ENCODE data around the gene ETV6.

The ETV6 gene

DNA sequence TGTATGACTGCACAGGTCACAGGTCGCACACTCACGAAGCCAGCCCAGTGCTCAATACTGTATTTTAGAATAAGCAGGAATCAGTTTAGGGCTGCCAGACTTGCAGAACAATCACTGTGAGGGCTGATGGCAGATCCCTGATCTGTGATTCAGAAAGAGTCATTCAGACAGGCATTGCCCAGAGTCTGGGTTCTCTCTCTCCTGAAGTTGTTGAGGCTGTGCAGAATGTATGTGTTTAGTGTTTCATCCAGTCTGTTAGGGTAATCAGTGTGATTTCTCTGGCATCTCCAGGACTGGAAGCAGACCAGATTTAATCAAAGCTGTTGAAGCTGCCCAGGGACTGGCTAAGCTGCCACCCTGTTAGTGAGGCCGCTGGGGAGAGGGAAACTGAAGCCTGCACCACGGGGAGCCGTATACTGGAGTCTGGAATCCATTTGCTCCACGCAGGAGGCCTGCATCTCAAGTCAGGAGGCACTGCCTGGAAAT is 69.3 kb downstream of the ETV6 start:
- DNase-seq (ENCODE audit: low spot score), result no peak

GRCh38 chr12:11719678-11720099 is 70.2 kb downstream of the ETV6 start:
- no peak for DNase-seq (ENCODE audit: low spot score)

- no peak for DNase-seq (ENCODE audit: low spot score)
Observed at GRCh38 chr12:11722071-11722470, 72.6 kb downstream of the ETV6 start.

DNA sequence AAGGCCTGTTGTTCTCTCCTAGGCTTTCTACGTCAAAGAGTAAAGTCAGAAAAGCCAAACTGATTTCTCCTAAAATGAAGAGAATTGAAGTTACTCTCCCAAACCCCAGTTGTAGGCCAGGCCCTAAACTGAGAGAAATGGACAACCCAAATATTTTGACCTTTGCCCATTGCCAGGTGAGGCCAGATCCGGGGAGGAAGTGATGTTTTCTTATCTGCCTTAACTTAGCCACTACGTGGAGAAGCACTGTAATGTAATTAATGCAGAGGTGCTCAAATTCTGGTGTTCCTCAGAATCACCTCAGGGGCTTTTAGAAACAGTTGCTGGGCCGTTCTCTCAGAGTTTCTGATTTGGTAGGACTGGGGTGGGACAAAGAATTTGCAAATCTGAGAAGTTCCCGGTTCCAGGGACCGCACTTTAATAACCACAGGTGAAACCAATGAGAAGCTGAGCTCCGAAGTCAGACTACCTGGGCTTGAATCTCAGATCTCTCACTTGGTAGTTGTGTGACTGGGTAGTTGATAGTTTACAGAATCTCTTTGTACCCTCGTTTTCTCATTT is 73.2 kb downstream of the ETV6 start:
- no peak for DNase-seq (ENCODE audit: low spot score)

- no peak for DNase-seq (ENCODE audit: low spot score)
Observed at GRCh38 chr12:11723993-11724392, 74.5 kb downstream of the ETV6 start.

- DNase-seq (ENCODE audit: low spot score), result no peak
Observed at GRCh38 chr12:11724888-11725311, 75.4 kb downstream of the ETV6 start.

GRCh38 chr12:11725686-11726085 is 76.2 kb downstream of the ETV6 start:
- DNase-seq (ENCODE audit: low spot score), result no peak

DNA sequence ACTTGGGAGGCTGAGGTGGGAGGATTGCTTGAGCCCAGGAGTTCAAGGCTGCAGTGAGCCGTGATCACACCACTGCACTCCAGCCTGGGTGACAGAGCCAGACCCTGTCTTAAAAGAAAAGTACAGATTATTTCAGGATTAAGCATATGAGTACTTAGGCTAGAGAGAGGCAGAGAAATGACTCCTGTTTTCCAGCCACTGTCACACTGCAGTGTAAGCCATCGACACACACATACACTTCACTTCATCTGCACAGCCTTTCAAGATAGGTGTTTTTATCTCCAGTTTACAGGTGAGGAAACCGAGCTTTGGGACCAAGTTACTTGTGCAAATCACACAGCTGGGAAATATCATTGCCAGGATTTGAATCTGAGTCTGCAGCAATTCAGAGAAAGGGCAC is 77.2 kb downstream of the ETV6 start:
- DNase-seq (ENCODE audit: low spot score), result no peak

- no peak for DNase-seq (ENCODE audit: low spot score)
Observed at GRCh38 chr12:11727133-11727664, 77.7 kb downstream of the ETV6 start.

GRCh38 chr12:11728154-11728755 is 78.8 kb downstream of the ETV6 start:
- no peak for DNase-seq (ENCODE audit: low spot score)

DNA sequence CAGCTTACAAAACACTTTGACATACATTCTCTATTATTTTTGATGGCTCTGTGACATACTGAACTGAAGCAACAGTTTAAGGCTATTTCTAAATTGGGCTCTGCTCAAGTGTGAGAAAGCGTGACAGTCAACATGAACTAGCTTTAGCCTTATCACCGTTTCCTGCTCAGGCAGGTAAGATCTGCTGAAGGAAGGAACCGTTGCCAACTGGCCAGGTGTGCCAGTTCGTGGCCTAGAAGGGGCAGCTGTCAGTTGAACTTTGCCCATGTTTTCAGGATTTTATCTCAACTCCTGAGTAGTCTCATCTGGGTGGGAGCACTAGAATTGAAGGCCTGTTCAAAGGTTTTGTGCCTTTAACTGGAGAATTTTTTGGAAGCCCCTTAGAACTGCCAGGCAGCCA is 79.5 kb downstream of the ETV6 start:
- DNase-seq (ENCODE audit: low spot score), result no peak

- DNase-seq (ENCODE audit: low spot score), result no peak
Observed at GRCh38 chr12:11729439-11730150, 80.1 kb downstream of the ETV6 start.

DNA sequence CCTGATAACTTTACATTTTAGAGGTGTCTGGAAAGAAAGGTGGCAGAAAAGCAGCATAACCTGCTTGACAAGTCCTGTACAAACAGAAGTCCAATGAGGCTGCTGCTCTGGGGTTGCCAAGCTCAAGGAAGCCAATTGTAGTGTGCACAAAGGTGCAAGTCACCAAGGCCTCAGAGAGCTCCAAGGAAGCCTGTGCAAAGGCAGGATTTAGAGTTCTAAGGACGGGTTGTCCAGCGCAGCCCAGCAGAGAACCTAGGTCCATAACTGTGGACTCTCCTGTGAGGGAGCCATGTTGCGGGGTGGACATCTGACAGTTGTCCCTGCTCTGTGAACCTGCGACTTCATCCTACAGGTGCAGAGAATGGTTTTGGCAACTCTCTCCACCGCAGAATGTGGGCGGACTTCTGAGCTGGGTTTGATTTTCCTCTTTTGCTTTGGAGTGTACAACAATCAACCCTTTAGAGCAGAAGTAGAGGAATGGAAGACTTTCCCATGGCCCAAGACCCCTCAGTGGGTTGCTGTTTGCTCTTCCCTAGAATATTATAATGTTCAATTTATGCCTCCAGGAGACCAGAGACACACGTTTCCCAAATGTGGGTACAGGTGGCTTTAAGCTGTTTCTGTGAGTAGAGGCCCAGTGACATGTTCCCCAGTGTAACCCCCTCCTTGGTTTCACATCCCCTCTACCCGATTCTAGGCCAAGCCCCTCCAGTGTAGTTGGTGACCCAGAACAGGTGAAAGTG is 81.0 kb downstream of the ETV6 start:
- DNase-seq (ENCODE audit: low spot score), result no peak

DNA sequence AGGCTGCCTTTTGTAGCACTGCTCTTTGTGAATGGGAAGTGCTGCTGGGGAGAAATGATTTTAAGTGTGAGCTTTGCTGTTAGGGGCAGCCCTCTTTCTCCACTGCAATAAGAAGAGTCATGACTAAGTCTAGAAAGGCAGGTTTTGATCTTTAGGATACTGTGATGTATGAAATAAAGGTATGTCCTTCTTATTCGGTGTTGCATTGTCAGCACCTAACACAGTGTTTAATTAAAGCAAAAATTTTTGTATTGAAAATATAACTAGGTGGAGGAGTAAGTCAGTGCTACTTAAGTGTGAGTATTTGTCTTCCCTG is 81.5 kb downstream of the ETV6 start:
- no peak for DNase-seq (ENCODE audit: low spot score)

DNA sequence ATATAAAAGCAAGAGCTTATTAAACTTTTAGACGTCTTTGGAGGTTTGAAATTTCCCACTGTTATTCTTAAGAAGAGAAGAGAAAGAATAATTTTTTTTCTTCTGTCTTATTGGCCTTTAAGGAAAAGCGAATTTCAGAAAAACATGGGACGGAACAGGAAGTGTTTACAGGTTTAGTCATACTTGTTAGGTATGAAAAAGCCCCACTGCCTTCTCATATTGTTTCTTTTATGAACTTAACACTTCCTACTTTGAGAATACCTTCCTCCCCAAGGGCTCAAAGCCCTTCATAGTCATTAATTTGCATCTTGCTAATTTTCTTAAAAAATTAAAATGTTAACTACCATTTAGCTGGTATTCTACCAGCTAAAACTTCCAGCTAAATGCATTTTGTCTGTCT is 82.0 kb downstream of the ETV6 start:
- DNase-seq (ENCODE audit: low spot score), result no peak

- no peak for DNase-seq (ENCODE audit: low spot score)
Observed at GRCh38 chr12:11732023-11732422, 82.5 kb downstream of the ETV6 start.

DNA sequence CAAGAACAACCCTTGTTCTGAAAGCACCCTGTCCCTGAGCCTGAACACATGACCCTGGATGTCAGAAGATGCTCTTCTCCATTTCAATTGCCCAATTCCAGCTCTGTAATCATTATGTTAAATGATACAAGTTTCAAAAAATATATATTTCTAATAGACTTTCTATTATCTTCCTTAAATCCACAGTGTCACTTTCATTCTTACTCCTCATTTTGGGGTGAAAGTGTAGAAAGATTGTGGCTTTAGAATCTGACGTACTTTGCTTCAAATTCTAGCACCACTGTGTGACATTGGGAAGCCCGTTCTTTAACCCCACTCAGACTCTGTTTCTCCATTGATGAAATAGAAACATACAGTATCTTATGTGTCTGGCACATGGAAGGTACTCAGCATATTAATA is 83.2 kb downstream of the ETV6 start:
- DNase-seq (ENCODE audit: low spot score), result no peak

DNA sequence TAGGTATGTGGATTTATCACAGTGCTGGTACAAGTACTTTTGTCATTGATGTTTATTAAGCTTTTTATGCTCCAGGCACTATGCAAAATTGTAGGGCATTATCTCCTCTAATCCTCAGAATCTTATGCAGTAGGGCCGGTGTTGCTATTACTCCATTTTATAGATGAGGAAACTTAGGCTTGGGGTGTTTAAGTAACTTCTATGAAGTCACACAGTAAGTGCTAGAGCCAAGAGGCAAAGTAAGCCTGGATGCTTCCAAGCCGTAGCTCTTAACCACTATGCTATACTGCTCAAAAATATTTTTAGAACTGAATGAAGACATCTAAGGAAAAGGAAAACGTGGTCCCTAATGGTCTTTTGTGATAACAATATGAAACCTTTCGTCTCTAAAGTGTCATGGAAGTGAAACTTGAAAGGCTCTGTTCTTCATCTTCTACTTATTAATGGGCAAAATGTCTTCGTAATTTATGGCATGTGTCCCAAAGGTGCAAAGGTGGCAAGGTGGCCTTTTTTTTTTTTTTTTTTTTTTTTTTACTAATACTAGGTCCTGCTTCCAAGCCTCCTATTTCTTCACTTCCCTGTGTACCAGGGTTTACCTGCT is 85.2 kb downstream of the ETV6 start:
- DNase-seq (ENCODE audit: low spot score), result no peak

DNA sequence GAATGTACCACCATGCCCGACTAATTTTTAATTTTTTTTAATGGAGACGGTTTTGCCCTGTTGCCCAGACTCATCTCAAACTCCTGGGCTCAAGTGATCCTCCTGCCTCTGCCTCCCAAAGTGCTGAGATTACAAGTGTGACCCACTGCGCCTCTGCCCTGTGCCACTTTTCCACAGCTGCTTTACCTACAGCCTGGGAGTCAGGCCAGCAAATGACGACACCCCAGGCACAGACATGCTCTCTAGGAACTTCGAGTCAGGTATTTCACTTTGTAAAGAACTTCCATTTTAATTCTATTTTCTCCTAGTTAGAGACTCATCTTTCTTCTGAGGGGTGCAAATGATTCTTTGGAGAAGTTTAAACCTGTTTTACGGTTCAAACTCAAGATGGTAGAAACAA is 89.0 kb downstream of the ETV6 start:
- no peak for DNase-seq (ENCODE audit: low spot score)

- DNase-seq (ENCODE audit: low spot score), result no peak
Observed at GRCh38 chr12:11739980-11740577, 90.6 kb downstream of the ETV6 start.

DNA sequence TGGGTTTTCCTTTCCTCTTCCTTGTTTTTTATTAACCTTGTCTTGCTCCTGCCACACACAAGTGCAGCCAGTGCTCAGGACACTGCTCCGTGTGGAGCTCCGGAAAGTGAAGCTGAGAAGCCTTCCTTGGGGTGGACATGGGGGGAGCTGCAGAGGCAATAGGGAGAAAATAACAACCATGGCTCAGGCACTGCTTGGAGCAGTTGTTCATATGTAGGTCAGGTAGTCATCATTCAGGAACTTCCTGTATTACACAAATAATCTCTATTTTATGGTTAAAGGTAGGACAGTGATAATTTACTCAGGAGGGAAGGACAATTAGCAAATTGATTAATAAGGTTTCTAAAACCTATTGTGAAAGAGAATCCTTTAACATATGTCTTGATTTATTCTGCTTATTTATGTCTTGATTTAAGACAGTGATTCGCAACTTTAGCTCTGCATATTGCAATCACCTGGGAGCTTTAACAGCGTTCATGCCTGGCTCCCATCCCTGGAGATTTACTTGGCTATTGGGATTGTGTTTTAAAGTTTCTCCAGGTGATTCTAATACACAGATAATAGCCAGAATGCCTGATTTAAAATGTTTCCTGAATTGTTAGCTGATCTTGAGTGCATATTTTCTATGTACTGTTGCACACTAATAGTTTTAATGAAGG is 92.1 kb downstream of the ETV6 start:
- DNase-seq (ENCODE audit: low spot score), result no peak

Data from hematopoietic multipotent progenitor cell treated with erythropoietin and hydrocortisone succinate and interleukin-3 and kit ligand, for 17 days (in vitro differentiated cells).